Measurements from ENCODE around the gene XPO1.

Gene XPO1

GRCh38 chr2:61537950-61538199, 281 bp downstream of the XPO1 start:
- H3K9me3 ChIP-seq (ENCODE audit: control insufficient read depth, insufficient read depth, low read length) = no peaks in the 10 kb centered on the region
- H3K9me2 ChIP-seq (replicated peaks; ENCODE audit: control insufficient read depth, low read length) = no peaks in the 10 kb centered on the region
- H4K20me1 ChIP-seq (ENCODE audit: control insufficient read depth, insufficient read depth, low read depth, low read length) = peaks cover 30% of the 10 kb centered on the region
- peak overlapping the region; percentile 80 for H3K27ac ChIP-seq (ENCODE audit: low read depth, low read length)
- H3K36me3 ChIP-seq (ENCODE audit: control insufficient read depth, low read length) = peaks cover 49% of the 10 kb centered on the region
- H3K79me2 ChIP-seq (ENCODE audit: control insufficient read depth, low read length) = peaks cover 59% of the 10 kb centered on the region
- TF ChIP-seq CTCF (IDR thresholded peaks at IDR 0.05; ENCODE audit: low read depth, low read length, poor library complexity, severe bottlenecking) (no peak), EZH2phosphoT487 (IDR thresholded peaks at IDR 0.05; ENCODE audit: borderline replicate concordance, low read length) (no peak)
- H3K27me3 ChIP-seq (ENCODE audit: control insufficient read depth, low read length) = no peaks in the 10 kb centered on the region
- H3K4me2 ChIP-seq (ENCODE audit: low read length) = peak overlapping the region; percentile 80
- H3K4me1 ChIP-seq (ENCODE audit: control insufficient read depth, low read length) = peaks cover 38% of the 10 kb centered on the region
- peaks cover 11% of the 10 kb centered on the region; the same call in 1 of the 2 replicates for H3F3A ChIP-seq (ENCODE audit: control insufficient read depth, insufficient read depth)
- peak overlapping the region; percentile 89 for H3K4me3 ChIP-seq (ENCODE audit: low read length)

DNA sequence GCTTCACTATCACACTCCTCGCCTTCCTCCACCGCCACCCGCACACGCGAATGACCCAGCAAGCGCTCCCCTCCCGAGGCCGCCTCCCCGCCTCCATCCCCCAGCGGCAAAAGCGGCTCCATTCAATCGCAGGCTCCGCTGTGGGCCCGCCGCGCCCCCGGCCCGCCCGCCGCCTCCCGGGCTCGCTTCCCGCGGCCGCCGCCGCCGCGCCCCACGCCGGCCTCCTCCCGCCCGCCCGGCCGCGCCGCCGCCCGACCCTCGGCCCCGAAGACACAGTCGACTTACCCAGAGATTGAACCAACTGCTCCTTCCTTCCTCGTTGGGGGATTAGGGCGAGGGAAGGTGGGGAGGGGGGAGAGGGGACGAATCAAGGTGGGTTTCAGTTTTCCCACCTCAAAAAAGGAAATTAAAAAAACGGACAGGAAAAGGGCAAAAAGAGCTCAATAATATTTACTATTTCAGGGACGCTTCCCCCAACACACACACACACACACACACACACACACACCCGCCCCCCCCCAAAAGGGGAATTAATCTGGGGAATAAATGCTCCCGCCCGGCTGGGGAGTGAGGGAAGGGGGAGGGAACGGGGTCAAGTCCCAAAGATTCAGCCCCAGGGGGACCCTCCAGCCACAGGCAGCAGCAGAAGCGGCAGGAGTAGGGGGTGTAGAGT, 743 bp downstream of the XPO1 start:
- no peak for TF ChIP-seq EZH2phosphoT487 (IDR thresholded peaks at IDR 0.05; ENCODE audit: borderline replicate concordance, low read length)
- TF ChIP-seq CTCF (IDR thresholded peaks at IDR 0.05; ENCODE audit: low read depth, low read length, poor library complexity, severe bottlenecking) = no peak
- H3K27me3 ChIP-seq (ENCODE audit: control insufficient read depth, low read length) = no peaks in the 10 kb centered on the region
- H3K4me3 ChIP-seq (ENCODE audit: low read length) = peak overlapping the region; percentile 89
- peaks cover 53% of the 10 kb centered on the region for H3K36me3 ChIP-seq (ENCODE audit: control insufficient read depth, low read length)
- H3K4me1 ChIP-seq (ENCODE audit: control insufficient read depth, low read length) = peaks cover 42% of the 10 kb centered on the region
- H3K4me2 ChIP-seq (ENCODE audit: low read length) = peak overlapping the region; percentile 88
- peaks cover 34% of the 10 kb centered on the region for H4K20me1 ChIP-seq (ENCODE audit: control insufficient read depth, insufficient read depth, low read depth, low read length)
- peak overlapping the region; percentile 80 for H3K27ac ChIP-seq (ENCODE audit: low read depth, low read length)
- H3K9me2 ChIP-seq (replicated peaks; ENCODE audit: control insufficient read depth, low read length) = no peaks in the 10 kb centered on the region
- H3F3A ChIP-seq (ENCODE audit: control insufficient read depth, insufficient read depth) = peaks cover 11% of the 10 kb centered on the region; the same call in 1 of the 2 replicates
- H3K79me2 ChIP-seq (ENCODE audit: control insufficient read depth, low read length) = peaks cover 64% of the 10 kb centered on the region
- no peaks in the 10 kb centered on the region for H3K9me3 ChIP-seq (ENCODE audit: control insufficient read depth, insufficient read depth, low read length)

DNA sequence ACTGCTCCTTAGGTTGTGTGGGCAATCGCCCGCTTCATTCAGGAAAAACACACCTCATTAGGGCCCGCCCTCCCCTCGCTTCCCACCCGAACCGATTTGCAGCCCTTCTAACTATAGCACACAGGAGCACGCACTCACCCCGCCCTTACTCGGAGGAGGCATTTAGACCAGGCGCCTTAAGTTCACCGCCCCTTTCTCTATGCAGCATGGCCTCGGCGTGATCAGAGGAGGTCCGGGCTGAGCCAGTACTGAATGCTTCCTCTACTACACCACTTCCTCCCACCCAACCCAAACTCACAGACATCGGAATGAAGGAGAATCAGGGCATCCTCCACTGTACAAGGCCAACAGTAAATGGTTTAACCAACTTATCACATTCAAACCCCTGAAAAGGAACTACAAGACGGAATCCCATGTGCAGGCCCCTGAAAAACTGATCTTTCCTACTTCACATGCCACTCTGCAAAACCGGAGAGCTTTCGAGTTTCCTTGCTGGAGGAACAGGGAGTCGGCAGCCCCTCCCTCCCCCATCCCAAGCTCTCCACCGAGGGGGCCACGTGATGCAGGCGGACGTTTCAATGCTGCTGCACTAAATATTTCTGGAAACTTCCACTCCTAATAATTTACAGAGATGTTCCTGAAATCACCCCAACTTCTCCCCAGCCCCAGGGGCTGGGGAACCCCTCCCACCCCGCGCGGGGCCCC, 1.4 kb downstream of the XPO1 start:
- H3K9me2 ChIP-seq (replicated peaks; ENCODE audit: control insufficient read depth, low read length) = no peaks in the 10 kb centered on the region
- TF ChIP-seq EZH2phosphoT487 (IDR thresholded peaks at IDR 0.05; ENCODE audit: borderline replicate concordance, low read length) (no peak), CTCF (IDR thresholded peaks at IDR 0.05; ENCODE audit: low read depth, low read length, poor library complexity, severe bottlenecking) (no peak)
- no peaks in the 10 kb centered on the region for H3K9me3 ChIP-seq (ENCODE audit: control insufficient read depth, insufficient read depth, low read length)
- H3K27me3 ChIP-seq (ENCODE audit: control insufficient read depth, low read length) = no peaks in the 10 kb centered on the region
- peak overlapping the region; percentile 89 for H3K4me3 ChIP-seq (ENCODE audit: low read length)
- H3K36me3 ChIP-seq (ENCODE audit: control insufficient read depth, low read length) = peaks cover 58% of the 10 kb centered on the region
- peaks cover 12% of the 10 kb centered on the region; the same call in 1 of the 2 replicates for H3F3A ChIP-seq (ENCODE audit: control insufficient read depth, insufficient read depth)
- peaks cover 36% of the 10 kb centered on the region for H4K20me1 ChIP-seq (ENCODE audit: control insufficient read depth, insufficient read depth, low read depth, low read length)
- peak overlapping the region; percentile 88 for H3K4me2 ChIP-seq (ENCODE audit: low read length)
- peaks cover 44% of the 10 kb centered on the region for H3K4me1 ChIP-seq (ENCODE audit: control insufficient read depth, low read length)
- H3K79me2 ChIP-seq (ENCODE audit: control insufficient read depth, low read length) = peaks cover 71% of the 10 kb centered on the region
- peak overlapping the region; percentile 80 for H3K27ac ChIP-seq (ENCODE audit: low read depth, low read length)
